ENCODE results near the gene TGFB3. TPM values are rescaled to one million over a fixed set of nuclear protein-coding genes. Genes with fewer than 3 reads are reported as not detected.

TGFB3 gene
- polyA plus RNA-seq, 1 donor from 2014 or later = 1.3 TPM

GRCh38 chr14:75969126-75969525 lies 12.7 kb downstream of the TGFB3 start:
- Histone ChIP-seq H4K20me1 (ENCODE audit: insufficient read depth) (no peaks in the 10 kb centered on the region), H3K9me2 (ENCODE audit: insufficient read depth, low read length) (no peaks in the 10 kb centered on the region), H3K4me3 (ENCODE audit: low read length) (no peak overlapping the region), H3K79me2 (replicated peaks; ENCODE audit: insufficient read depth, low read length) (no peaks in the 10 kb centered on the region), H3K9me3 (ENCODE audit: low read length) (no peaks in the 10 kb centered on the region), H3K9ac (ENCODE audit: low read length) (no peak overlapping the region), H3K27me3 (ENCODE audit: insufficient read depth, low read depth, low read length) (no peaks in the 10 kb centered on the region), H3K27ac (ENCODE audit: low read length) (no peak overlapping the region), H3F3A (ENCODE audit: insufficient read depth, low read length, poor library complexity, severe bottlenecking) (no peaks in the 10 kb centered on the region), H3K4me2 (ENCODE audit: low read length) (no peak overlapping the region), H2AFZ (ENCODE audit: low read depth, low read length) (no peak overlapping the region), H3K36me3 (ENCODE audit: insufficient read depth, low read length) (no peaks in the 10 kb centered on the region)
- no peak for TF ChIP-seq POLR2AphosphoS5 (IDR thresholded peaks at IDR 0.05)
- TF ChIP-seq SMC3 (conservative IDR thresholded peaks at IDR 0.05; ENCODE audit: poor library complexity) = no peak
- no peak for TF ChIP-seq REST (IDR thresholded peaks at IDR 0.05; ENCODE audit: borderline replicate concordance)
- TF ChIP-seq EP300 (conservative IDR thresholded peaks at IDR 0.05; ENCODE audit: poor library complexity, severe bottlenecking) = no peak
- TF ChIP-seq TAF1 (IDR thresholded peaks at IDR 0.05; ENCODE audit: low read depth) = no peak
- TF ChIP-seq EZH2 (IDR thresholded peaks at IDR 0.05; ENCODE audit: borderline replicate concordance, insufficient read depth, low read length, poor library complexity, severe bottlenecking) = no peak
- TF ChIP-seq MXI1 (conservative IDR thresholded peaks at IDR 0.05; ENCODE audit: poor library complexity, severe bottlenecking) = no peak
- TF ChIP-seq CTCF (IDR thresholded peaks at IDR 0.05; ENCODE audit: poor library complexity, severe bottlenecking) = no peak
- TF ChIP-seq RAD21 (conservative IDR thresholded peaks at IDR 0.05) = no peak

- Histone ChIP-seq H3K9me2 (ENCODE audit: insufficient read depth, low read length) (no peaks in the 10 kb centered on the region), H3K9me3 (ENCODE audit: low read length) (no peaks in the 10 kb centered on the region), H3K27me3 (ENCODE audit: insufficient read depth, low read depth, low read length) (no peaks in the 10 kb centered on the region), H3K4me3 (ENCODE audit: low read length) (no peak overlapping the region), H3F3A (ENCODE audit: insufficient read depth, low read length, poor library complexity, severe bottlenecking) (no peaks in the 10 kb centered on the region), H3K36me3 (ENCODE audit: insufficient read depth, low read length) (no peaks in the 10 kb centered on the region), H3K79me2 (replicated peaks; ENCODE audit: insufficient read depth, low read length) (no peaks in the 10 kb centered on the region), H3K4me2 (ENCODE audit: low read length) (no peak overlapping the region), H4K20me1 (ENCODE audit: insufficient read depth) (no peaks in the 10 kb centered on the region), H3K27ac (ENCODE audit: low read length) (no peak overlapping the region), H3K9ac (ENCODE audit: low read length) (no peak overlapping the region), H2AFZ (ENCODE audit: low read depth, low read length) (no peak overlapping the region)
- TF ChIP-seq SMC3 (conservative IDR thresholded peaks at IDR 0.05; ENCODE audit: poor library complexity) = no peak
Measured at GRCh38 chr14:75968456-75968855, 13.3 kb downstream of the TGFB3 start.

- H2AFZ ChIP-seq (ENCODE audit: low read depth, low read length) = no peak overlapping the region
- H3K9ac ChIP-seq (ENCODE audit: low read length) = no peak overlapping the region
- TF ChIP-seq POLR2AphosphoS5 (IDR thresholded peaks at IDR 0.05) = no peak
- no peak for TF ChIP-seq CTCF (IDR thresholded peaks at IDR 0.05; ENCODE audit: poor library complexity, severe bottlenecking)
- no peak for TF ChIP-seq TAF1 (IDR thresholded peaks at IDR 0.05; ENCODE audit: low read depth)
- TF ChIP-seq EP300 (conservative IDR thresholded peaks at IDR 0.05; ENCODE audit: poor library complexity, severe bottlenecking) = no peak
- TF ChIP-seq REST (IDR thresholded peaks at IDR 0.05; ENCODE audit: borderline replicate concordance) = no peak
- no peak for TF ChIP-seq MXI1 (conservative IDR thresholded peaks at IDR 0.05; ENCODE audit: poor library complexity, severe bottlenecking)
- no peak for TF ChIP-seq EZH2 (IDR thresholded peaks at IDR 0.05; ENCODE audit: borderline replicate concordance, insufficient read depth, low read length, poor library complexity, severe bottlenecking)
- no peak for TF ChIP-seq SMC3 (conservative IDR thresholded peaks at IDR 0.05; ENCODE audit: poor library complexity)
- TF ChIP-seq RAD21 (conservative IDR thresholded peaks at IDR 0.05) = no peak
- H3F3A ChIP-seq (ENCODE audit: insufficient read depth, low read length, poor library complexity, severe bottlenecking) = no peaks in the 10 kb centered on the region
- H4K20me1 ChIP-seq (ENCODE audit: insufficient read depth) = no peaks in the 10 kb centered on the region
- no peak overlapping the region for H3K4me3 ChIP-seq (ENCODE audit: low read length)
- no peak overlapping the region for H3K27ac ChIP-seq (ENCODE audit: low read length)
- no peak overlapping the region for H3K4me2 ChIP-seq (ENCODE audit: low read length)
- no peaks in the 10 kb centered on the region for H3K36me3 ChIP-seq (ENCODE audit: insufficient read depth, low read length)
- no peaks in the 10 kb centered on the region for H3K9me3 ChIP-seq (ENCODE audit: low read length)
- H3K27me3 ChIP-seq (ENCODE audit: insufficient read depth, low read depth, low read length) = no peaks in the 10 kb centered on the region
- H3K9me2 ChIP-seq (ENCODE audit: insufficient read depth, low read length) = no peaks in the 10 kb centered on the region
- H3K79me2 ChIP-seq (replicated peaks; ENCODE audit: insufficient read depth, low read length) = no peaks in the 10 kb centered on the region
Measured at GRCh38 chr14:75967866-75968265, 13.9 kb downstream of the TGFB3 start.
